DMS79 (cell line): ENCODE measurements around the gene SCFD2.

ENCODE experiments used
- DNase-seq: peaks from one replicate; lab custom pipeline; 2025; lab: John Stamatoyannopoulos, UW

Gene SCFD2

GRCh38 chr4:52877036-52877435, 488.8 kb downstream of the SCFD2 start:
- peak; percentile 7 for DNase-seq

DNA sequence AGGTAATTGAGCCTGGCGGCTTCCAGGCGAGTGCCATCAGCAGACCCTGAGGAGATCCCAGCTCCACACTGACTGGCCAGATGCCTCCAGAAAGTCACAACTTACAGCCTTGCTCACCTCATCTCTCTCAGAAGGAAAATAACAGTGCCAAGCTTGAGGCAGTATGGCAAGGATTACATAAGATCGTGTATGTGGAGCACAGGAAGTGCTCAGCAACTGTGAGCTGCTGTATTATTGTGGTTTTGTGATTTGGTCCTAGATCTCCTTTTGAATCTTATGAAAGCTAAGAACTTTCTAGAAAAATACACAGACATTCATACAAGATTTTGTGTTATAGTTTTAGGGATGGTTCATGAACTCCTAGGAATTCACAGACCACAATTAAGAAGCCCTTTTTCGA, 489.8 kb downstream of the SCFD2 start:
- DNase-seq: no peak

- no peak for DNase-seq
Measured at GRCh38 chr4:52874948-52875347, 490.9 kb downstream of the SCFD2 start.

DNA sequence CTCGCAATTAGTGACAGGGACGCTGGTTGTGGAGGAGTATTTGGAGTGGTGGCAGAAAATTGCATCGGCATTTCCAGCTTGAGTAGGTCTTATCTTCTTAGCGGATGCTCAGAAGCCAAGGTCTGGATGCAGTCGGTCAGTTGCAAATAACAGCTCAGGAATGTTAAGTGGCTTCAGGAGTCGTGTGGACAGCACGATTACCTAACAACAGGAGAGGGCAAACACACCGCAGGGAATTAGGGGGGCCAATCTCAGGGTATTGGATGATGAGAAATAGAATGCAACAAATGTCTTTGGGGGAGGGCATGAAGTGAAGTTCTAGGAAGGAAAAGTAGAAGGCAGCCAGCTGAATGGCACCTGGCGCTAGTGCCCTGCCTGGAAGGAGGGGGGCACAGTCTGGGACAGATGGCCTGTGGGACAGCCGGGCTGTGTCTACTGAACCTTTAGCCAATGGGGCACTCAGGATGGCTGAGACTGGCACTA, 492.0 kb downstream of the SCFD2 start:
- no peak for DNase-seq

DNA sequence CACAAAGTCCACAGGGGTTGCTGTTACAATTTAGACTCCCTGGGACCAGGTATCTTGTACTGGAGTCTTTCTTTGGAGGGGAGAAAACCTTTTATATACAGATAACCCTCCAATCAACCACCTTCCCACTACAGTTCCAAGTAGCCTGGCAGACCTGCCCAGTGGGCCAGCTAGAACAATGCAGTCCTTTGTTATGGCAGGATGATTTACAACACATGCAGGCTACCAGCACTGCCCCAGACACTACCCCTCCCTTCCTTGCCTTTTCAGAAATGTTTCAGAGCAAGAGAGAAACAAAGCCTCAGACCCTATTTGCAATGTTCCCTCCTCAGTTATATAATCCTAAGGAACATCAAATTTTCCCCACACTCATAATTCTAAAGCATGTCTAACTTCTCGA, 492.7 kb downstream of the SCFD2 start:
- no peak for DNase-seq

DNA sequence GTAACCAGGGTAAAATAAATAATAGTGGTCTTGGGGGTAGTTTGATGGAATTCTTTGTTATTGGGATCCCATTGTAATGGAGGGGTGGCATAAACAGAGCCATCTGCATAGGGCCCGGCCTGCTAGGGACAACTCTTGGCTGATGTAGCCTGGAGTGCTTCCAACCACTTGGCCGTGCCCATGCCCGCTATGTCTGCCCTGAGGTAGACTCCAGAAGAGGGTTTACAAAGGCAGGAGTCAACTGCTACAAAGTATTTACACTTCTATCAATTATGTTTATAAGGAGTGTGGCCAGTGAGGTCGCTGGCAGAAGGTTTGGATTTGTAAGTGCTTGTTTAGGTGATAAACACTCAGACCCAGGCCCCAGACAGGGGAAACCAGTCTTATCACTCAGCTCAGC, 495.6 kb downstream of the SCFD2 start:
- DNase-seq: peak; percentile 60

DNA sequence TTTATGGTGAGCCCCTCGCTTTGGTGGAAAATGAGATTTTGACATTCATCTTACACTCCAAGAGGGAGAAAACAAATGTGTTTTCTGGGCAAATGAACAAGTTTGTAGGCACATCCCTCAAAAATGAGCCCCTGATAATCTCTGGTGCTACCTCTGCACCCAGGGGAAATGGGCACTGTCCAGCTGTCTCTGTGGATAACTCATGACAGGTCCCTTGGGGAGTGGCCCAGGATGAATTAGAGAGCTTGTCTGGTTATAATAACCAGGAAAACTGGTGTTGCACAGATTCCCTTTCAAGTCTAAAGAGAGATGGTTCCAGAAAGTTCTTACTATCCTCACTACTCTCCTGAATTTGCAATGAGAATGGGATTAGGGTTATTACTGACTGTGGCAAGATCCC, 496.2 kb downstream of the SCFD2 start:
- no peak for DNase-seq

DNA sequence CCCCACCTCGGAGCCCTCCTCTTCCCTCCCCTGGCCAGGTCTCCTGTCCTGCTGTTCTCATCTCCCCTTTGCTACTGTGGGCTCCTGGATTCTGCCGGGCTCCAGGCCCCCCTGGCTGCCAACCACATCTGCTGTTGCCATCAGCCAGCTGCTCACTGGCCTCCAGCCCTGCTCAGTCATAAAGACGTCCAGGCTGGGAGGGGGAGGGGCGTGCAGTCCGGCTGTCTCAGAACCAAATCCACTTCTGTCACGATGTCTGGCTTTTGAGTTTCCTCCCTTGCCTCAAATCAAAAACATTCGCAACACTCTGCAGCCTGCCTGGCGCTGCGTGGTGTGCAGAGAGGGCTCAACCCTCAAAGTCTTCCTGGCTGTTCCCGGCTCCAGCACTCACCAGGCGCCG, 496.7 kb downstream of the SCFD2 start:
- DNase-seq: peak; percentile 36

DNA sequence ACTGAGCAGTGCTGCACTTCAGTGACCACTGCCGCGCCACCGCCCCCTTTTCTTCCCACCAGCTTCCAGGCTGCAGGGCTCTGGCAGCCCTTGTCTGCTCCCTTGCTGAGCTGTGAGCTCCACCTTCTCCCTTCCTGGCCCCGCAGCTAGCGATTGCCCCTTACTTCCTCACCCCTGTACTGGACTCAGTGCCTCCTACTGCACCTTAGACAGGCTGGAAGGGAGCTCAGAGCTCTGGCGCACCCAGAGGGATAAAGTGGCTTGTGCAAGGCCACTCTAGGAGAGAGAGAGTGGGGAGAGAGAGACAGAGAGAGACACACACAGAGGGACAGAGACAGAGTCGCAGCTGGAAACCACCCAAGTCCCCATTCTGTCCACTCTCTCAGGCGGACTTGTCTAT, 497.7 kb downstream of the SCFD2 start:
- peak; percentile 47 for DNase-seq

- DNase-seq: no peak
Measured at GRCh38 chr4:52867163-52867562, 498.7 kb downstream of the SCFD2 start.

DNA sequence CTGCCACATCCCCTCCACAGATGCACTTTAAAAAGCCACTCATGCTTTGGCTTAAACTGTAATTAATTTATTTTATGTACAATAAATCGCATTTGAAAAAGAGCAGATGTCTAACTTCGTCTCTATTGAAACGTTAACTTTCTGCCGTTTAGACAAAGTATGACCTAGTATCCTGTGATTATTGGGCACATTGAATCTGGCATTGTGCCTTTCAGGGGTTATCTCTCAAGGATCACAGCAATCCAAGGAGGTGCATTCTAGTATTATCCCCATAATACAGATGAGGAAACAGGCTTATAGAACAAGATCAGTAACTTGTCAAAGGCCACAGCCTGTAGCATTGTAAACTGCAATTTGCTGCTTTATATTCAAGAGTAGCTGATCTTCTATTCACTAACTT, 499.1 kb downstream of the SCFD2 start:
- DNase-seq: no peak

- no peak for DNase-seq
Measured at GRCh38 chr4:52865300-52865699, 500.6 kb downstream of the SCFD2 start.

DNA sequence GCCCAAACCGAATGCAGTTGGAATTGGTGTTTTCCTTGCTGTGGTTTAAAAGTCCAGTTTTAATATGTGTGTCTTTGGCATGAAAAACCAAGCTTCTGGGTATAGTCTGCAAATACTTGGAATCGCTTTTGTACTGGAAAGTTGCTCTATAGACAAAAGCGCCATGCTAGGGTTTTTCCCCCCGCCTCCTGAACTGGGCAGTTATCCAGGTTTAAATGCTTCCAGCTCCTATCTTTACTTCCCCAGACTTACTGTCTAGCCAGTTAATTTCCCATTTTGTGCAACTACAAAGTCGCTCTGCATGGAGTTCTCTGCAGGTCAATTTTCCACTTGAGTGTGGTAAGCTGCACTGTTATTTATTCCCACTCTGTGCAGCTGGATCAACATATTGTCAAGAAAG, 501.1 kb downstream of the SCFD2 start:
- no peak for DNase-seq

DNA sequence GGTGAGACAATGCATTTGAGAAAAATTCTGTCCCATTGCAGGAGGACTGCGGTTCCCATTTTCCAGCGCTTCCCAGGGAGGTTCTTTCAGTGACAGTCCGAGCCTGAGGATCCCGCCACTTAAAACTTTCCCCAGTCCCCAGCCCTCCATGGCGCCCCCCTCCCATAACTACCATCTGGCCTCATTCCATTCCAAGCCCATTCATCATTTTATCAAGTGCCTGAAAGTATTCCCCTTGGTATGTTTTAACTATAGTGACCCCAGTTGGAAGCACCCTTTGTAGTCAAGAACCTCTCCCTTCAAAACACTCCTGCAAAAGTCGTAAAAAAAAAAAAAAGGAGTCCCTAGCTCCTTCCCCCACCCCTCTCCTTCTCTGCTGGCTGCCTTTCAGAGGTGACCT, 502.5 kb downstream of the SCFD2 start:
- peak; percentile 5 for DNase-seq

DNA sequence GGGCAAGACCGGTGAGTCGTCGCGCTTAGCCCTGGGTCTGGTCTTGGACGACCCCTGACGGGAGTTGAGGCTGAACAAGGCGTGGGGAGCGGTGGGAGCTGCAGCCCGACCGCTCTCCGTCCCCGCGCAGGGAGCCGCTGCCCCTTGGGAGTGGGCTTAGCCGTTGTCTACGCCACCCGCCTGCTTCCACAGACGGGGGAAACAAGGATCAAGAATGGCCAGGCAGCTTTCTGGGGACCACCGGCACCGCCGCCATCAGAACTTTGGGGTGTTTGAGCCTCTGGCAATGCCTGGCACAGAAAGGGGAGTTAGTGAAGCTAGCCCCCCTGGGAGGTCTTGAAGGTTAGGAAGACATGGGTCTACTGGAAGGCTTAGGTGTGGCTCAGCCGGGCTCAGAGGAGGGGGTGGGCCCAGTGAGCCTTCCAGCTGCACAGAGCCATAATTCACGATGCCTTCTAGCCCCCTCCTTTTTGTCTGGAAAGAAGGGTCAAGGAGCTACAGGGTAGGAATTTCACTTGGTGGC, 503.2 kb downstream of the SCFD2 start:
- no peak for DNase-seq

- DNase-seq: peak; percentile 25
Measured at GRCh38 chr4:52861879-52862616, 503.8 kb downstream of the SCFD2 start, which contains the start of gene RASL11B. TSS of gene RASL11B (plus strand) at chr4:52862317. CDS start at chr4:52862508, 191 bp downstream.

DNA sequence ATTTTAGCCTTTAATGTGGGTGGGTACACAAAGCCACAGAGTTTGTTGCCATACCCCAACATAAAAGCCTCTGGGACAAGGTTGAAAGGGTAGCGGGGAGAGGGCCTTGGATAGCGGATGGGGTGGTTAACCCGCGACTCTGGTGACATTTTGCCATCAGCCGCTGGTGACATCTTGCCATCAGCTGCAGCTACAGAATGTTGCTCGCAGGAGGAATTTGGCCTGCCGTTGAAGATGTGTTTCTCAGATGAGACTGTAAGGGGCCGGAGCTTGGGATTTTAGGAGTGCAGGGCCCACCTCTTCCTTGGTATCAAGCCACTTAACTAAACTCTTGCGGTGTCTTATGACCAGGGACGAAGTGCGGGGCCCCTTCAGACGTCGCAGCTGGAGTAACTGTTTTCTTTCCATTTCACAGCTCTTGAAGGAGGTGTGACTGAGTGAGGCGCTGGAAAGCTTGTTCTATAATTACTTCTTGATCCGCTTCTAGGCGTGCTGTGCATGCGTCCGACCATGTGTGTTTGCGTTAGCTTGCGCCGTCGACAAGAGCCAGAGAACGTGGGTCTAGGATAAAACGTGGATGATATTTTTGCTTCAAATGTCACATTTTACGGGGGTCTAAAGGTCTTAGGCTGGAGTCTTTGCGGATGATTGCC, 504.6 kb downstream of the SCFD2 start:
- DNase-seq: peak; percentile 14

GRCh38 chr4:52860361-52860760, 505.5 kb downstream of the SCFD2 start:
- no peak for DNase-seq

- no peak for DNase-seq
Measured at GRCh38 chr4:52856801-52857200, 509.1 kb downstream of the SCFD2 start.

DNA sequence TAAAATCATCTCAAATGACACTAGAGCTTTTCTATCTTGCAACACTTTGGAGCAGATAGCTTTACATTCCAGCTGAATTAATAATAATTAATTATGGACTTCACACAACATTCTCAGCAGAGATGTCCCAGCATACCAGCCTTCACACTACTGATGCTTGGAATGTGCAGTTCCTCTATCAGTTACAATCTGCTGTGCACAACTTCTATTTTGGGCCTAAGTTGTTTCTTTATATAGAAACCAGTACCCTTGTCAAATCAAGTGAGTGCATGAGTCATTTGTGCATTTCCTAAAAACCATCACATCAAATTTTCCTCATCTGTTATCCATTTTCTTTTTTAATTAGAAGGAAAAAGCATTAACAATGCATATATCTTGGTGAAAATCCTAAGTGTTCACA, 512.5 kb downstream of the SCFD2 start:
- no peak for DNase-seq

DNA sequence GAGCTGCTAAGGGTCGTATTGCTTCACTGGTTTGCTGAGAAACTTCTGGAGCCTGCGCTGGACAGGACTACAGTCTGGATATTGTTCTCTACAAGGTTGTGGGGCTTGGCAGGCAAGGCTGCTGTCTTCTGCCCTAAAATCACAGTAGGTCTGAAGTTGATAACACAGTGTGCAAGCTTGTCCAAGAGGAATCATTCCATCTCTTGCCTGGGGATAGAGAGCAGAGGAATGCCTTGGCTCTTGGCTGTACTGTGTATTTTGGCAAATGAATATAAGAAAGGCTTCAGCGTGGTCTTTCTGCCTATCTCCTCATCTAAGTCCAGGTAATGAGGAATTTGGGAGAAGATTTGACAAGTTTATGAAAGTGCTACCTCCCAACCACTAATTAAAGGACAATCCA, 513.1 kb downstream of the SCFD2 start:
- no peak for DNase-seq

GRCh38 chr4:52852041-52852440, 513.8 kb downstream of the SCFD2 start:
- DNase-seq: no peak

- DNase-seq: no peak
Measured at GRCh38 chr4:52850406-52851124, 515.3 kb downstream of the SCFD2 start.
